Renal pelvis (tissue), 4 donors: ENCODE data around the gene PER3. TPM values are rescaled to one million over a fixed set of nuclear protein-coding genes. Genes with fewer than 3 reads are reported as not detected.

Experiments
- DNase-seq: peaks from one replicate; pipeline ENCODE4 v3.0.0-alpha.2; 2013
- polyA plus RNA-seq, 3 donors: library from polyadenylated mRNA; unstranded; fragments of 120-200 nt; gene quantifications; one replicate each; pipeline ENCODE4 v1.2.1, GENCODE V29; 2013; ENCODE audit not compliant: insufficient read length in 3 of 3

PER3 gene
- polyA plus RNA-seq, 3 donors = 10.8 to 14.1 (median 11.8) TPM

DNA sequence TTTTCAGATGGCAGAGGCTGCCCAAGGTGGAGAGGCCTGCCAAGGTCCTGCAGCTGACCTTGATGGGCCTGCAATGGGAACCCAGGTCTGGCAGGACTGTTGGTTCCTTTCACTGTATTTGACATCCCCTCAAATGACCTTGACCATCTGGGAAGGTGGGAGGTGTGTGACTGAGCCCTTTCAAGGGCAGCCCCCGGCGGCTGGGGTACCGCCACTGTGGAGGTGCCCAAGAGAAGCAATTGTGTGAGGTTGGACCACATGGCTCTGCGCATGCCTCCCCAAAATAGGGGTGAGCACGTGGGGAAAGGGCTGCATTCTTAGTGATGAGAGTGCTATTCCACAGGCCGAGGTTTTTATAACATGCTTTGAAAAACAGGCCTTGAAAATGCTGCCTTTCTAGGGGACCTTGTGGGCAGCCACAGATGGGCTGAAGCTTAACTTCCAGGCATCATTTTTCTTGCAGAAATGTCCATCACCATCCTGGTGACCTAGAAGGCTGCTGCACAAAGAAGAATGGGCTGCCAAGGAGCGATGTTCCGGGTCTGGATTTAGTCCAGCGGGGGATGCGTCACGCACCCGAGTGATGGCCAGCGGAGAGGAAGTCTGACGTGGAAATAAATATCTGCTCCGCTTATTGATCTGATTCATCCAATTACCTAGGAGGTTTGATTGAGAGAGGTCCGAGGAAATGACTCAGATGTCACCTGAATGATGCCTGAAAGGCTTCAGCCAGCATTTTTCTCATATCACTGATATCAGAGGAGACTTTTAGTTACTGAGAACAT, 85.2 kb downstream of the PER3 start:
- DNase-seq = no peak

DNA sequence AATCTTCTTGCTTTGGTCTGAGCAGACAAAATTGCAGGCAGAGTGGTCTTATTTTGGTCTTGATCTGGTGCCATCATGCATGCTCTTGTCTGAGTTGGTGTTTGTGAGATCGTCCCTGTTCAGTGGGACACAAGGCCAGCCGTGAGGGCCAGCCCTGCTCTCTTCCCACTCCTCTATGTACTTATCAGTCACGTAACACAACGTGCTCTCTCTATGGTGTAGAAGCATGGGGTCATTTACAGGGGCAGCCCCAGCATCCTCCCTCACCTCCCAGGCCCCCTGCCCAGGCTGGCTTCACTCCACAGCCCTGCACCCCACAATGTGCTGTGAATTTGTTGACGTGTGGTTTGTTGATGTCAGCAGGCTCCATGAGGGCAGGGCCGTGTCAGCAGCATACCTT, 87.0 kb downstream of the PER3 start:
- DNase-seq = no peak

DNA sequence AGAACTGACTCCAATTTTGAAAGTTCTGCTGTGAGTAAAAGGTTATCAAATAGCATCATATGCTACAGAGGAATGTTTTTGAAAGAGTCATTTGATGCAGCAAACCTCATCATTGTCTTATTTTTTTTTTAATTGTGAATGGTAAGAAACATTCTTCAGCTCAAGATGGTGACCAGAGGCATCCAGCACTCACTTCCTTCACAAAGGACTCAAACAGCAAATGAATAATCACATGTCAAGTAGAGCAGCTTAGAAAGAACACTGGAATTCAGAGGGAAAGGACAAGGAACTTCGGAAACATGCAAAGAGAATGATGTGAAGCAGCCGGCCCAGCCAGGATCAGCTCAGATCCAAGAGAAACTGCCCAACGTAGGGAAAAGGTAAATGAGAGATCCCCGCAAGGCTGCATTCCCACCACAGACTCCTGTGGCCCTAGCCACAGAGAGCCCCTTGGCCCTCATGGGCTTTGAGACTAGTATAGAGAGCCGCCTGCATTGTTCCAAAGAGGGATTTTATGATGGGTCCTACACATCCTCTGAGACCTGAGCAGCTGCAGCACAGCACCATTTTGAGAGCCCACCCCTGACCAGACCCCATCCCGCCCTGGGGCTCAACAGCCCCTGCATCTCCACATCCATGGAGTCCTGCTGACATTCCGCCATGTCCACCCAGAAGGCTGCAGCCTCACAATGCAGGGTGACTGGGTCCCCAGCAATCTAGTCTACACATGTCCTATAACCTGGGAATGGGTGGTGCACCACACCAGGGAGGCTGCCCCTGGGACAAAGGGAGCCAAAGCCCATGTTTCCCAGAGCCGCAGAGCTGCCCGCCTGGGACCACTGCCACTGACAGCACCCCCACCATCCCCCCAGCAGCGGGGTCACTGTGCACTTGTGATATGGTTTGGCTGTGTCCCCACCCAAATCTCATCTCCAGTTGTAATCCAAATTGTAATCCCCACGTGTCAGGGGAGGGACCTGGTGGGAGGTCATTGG, 90.0 kb downstream of the PER3 start:
- no peak for DNase-seq

DNA sequence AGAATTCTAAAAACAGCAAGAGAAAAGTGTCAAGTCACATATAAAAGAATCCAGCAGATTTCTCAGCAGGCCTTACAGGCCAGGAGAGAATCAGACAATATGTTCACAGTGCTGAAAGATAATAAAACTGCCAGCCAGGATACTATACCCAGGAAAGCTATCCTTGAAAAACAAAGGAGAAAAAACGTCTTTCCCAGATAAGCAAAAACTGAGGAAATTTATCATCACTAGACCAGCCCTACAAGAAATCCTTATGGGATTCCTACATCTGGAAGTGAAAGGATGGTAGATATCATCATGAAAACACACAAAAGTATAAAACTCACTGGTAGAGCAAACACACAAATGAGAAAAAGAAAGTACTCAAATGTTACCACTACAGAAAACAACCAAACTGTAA, 93.9 kb downstream of the PER3 start:
- no peak for DNase-seq

DNA sequence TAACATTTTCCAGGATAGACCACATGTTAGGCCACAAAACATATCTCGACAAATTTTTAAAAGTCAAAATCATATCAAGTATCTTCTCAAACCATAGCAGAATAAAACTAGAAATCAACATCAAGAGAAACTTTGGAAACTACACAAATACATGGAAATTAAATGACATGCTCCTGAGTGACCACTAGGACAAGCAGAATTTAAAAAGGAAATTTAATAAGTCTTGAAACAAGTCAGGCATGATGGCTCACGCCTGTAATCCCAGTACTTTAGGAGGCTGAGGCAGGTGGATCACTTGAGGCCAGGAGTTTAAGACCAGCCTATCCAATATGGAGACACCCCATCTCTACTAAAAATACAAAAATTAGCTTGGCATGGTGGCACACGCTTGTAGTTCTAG, 95.1 kb downstream of the PER3 start:
- DNase-seq = no peak

DNA sequence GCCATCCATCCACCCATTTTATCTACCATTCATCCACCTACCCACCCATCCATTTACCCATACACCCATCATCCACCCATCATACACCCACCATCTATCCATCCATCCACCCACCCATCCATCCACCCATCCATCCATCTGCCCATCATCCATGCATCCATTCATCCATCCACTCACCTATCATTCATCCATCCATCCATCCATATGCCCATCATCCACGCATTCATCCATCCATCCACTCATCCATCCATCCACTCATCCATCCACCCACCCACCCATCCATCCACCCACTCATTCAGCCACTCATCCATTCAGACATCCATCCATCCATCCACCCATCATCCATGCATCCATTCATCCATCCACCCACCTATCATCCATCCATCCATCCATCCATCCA, 100.7 kb downstream of the PER3 start:
- no peak for DNase-seq

DNA sequence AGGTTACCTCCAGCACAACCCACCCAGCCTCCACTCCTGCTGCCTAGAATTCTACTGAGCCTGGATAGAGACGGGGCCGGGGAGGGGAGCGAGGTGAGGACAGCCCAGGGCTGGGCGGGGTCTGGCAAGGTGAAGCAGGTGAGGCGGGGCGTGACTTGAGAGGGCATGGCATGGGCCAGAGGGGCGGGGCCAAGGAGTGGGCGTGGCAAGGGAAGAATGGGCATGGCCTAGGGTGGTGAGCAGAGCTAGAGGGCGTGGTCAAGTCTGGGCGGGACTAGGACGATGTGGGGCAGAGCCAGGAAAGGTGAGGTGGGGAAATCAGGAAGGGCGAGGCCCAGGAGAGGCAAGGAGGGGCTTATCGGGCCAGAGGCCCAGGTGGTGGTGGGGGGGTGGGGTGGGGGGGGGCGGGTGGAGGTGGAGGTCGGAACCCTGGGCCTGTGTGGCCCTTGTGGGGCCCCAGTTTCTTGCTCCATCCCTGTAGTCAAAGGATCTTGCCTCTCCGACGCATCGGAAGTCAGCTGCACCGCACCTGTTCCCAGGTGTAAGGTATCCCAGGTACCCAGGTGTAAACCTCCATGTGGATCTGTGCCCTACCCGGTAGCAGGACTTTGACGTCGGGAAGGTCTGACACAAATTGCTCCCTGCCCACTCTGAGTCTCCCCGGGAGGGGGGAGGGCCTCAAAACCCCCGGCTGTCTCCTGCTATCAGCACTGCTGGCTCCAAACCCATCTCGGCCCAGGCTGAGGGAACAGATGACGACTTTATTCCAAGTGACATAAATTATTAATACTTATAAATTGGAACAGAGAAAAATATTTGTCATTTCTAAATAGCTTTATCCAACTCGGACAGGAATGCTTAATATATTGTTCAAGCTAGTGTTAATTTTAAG, 101.7 kb downstream of the PER3 start:
- DNase-seq = no peak

DNA sequence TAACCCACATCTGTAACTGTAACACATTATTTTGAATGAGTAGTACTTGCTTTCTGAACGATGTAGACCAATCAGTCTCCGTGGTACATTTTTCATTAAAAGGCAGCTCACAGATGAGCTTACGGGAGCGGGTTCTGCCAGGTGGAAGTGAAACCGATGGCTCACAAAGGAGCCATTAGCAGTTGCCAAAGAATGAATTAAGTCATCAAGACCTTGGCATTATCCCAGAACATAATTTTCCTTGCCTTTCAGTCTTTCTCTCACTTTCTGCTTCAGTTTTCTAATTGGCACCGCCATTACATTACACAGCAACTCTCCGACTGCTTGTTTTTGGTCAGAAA, 102.3 kb downstream of the PER3 start:
- DNase-seq = no peak

DNA sequence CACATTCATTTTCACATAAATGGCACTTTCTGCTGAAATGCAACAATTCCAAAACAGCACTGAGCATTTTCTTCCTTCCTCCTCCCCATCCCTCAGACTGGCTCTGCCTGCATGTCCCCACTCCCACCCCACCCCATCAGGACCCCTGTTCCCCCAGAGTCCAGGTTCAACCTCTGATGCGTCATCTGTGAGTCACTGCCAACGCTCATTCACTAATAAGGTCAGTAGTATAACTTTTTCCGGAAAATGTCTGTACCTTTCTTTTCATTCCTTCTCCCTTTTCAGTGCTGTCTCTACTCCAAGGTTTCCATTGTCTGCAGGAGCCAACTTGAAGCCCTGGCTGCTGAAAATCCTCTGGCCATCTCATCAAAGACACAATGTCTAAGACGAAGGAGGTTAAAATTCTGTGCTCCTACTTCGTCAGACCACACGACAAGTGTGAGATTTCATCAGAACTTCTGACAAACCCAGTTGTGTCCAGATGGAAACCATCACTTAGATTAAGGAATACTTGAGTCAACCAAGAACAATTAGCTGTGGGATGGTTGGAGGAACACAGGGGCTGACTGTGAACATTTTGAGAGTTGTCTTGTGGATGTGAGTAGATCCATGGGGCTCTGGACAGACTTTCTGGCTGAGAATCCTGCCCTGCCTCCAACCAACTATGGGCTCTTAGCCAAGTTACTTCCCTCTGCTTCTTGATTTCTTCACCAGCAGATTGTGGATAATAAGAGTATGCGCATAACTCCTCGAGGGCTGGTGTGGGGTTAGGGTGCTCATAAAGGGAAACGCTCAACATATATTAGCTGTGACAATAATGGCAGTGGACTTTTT, 104.4 kb downstream of the PER3 start:
- no peak for DNase-seq

DNA sequence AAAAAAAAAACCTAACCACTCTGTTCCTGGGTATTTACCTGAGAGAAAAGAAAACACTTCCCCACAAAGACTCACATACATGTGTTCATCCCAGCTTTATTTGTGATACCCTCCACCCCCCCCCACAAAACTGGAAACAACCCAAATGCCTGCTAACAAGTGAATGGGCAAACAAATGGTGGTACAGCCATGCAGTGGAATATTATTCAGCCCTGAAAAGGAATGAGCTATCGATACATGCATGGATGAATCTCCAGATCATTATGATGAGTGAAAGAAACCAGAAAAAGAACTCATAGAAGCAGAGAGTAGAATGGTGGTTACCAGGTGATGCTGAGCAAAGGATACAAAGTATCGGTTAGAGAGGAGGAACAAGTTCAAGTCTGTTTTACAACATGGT, 106.8 kb downstream of the PER3 start:
- no peak for DNase-seq

DNA sequence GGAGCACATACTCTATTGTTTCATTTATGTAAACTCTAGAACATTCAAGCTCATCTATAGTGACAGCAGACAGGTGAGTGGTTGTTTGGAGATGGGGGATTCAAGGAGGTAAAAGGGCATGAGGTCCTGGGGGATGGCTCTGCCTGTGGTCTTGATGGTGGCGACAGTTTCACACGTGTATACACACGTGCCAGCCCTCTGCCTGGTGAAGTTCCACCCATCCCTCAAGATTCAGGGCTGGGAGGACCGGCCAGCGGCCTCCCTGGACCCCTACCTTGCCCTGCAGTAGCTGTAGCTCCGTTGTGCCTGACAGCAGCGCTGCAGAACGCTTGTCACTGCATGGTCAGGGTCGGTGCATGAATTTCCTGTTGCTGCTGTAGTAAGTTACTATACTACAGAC, 107.7 kb downstream of the PER3 start:
- DNase-seq = no peak

DNA sequence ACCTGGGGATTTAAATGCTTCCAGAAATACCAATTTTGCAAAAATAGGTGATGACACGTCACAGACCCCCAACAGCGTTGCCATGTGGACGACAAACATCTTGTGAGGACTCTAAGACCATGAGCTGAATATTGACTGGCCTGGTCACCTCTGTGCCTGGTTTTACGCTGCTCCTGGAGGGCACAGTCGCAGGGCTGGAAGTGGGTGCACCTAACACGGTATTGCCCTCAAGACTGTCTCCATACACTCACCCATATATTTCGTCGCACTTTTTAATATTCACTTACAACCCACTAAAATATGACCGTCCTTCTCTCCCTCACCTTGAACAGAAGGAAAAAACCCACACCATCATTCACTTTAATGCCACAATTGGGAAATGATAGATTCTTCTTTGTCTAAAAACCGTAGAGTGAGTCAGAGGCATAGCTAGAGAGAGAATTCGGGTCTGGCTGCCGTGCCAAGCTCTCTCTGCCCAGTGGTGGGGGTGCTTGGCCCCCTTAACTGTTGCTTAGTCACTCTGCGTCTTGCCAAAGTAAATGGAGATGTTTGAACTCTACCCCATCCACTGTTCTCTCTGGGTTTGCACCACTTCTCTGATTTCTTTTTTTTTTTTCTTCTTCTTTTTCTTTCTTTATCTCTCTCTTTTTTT, 109.6 kb downstream of the PER3 start:
- no peak for DNase-seq

Other genes starting within 250 kb of the PER3 start
- gene VAMP3, start 13.0 kb upstream of the PER3 start, polyA plus RNA-seq = 100 to 1,000 TPM in 1 of 3 donors, 10 to 100 TPM in 2; 91.7 to 100 (median 99.2) TPM
- gene UTS2, start 68.8 kb downstream of the PER3 start, polyA plus RNA-seq = under 1 TPM in 1 of 3 donors, not detected in 2; 0.13 TPM
- gene TNFRSF9, start 156.5 kb downstream of the PER3 start, polyA plus RNA-seq = under 1 TPM; 0.07 to 0.12 (median 0.12) TPM
- 100 to 1,000 TPM; 299 to 348 (median 328) TPM for gene PARK7, start 177.4 kb downstream of the PER3 start, polyA plus RNA-seq
- gene ERRFI1, start 242.0 kb downstream of the PER3 start, polyA plus RNA-seq = 10 to 100 TPM; 18.1 to 24.6 (median 21.4) TPM